GM21515 (cell line): Measurements from ENCODE around the gene CASQ2.
"Not testable (repeated sequence)": the region's sequence is repeated elsewhere in the genome, so short reads cannot be mapped to it uniquely, and the experiment has no call there.

Experiments used
- ATAC-seq: cut with Tn5 transposase; IDR thresholded peaks from one replicate; pipeline ENCODE4 v1.9.1; 2021; ENCODE audit not compliant: unreplicated experiment

CASQ2 gene

DNA sequence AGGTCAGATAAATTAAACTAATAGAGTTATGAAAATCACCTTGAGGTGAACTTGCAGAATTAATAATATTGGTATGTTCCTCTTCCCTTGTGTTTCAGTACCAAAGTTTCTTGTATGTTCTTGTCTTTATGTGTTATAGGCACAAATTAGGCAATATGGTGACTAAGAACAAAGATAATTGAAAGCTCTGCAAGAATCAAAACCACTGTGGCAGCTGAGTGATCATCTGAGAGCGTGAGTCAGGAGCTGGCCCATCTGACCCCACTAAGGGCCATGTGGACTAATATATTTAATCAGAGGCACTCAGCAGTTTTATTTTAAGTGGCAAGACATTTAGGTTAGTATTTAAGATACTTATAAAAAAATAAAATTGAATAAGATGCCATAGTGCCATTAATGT lies 12.8 kb upstream of the CASQ2 start:
- ATAC-seq, result no peak

DNA sequence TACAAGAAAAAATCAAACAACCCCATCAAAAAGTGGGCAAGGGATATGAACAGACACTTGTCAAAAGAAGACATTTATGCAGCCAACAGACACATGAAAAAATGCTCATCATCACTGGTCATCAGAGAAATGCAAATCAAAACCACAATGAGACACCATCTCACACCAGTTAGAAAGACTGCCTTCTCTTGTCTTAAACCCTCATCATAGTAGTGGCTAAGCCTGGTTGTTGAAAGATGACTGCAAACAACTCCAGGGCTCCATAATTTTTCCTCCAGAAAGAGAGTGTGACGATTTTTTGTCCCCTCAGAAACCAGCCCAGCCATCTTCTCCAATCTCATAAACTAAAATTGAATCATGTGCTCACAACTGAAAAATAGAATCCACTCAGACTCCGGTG lies 12.1 kb upstream of the CASQ2 start:
- ATAC-seq, result not testable (repeated sequence)

DNA sequence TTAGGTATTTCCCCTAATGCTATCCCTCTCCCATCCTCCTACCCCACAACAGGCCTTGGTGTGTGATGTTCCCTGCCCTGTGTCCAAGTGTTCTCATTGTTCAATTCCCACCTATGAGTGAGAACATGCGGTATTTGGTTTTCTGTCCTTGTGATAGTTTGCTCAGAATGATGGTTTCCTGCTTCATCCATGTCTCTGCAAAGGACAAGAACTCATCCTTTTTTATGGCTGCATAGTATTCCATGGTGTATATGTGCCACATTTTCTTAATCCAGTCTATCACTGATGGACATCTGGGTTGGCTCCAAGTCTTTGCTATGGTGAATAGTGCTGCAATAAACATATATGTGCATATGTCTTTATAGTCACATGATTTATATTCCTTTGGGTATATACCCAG lies 10.6 kb upstream of the CASQ2 start:
- not testable (repeated sequence) for ATAC-seq

DNA sequence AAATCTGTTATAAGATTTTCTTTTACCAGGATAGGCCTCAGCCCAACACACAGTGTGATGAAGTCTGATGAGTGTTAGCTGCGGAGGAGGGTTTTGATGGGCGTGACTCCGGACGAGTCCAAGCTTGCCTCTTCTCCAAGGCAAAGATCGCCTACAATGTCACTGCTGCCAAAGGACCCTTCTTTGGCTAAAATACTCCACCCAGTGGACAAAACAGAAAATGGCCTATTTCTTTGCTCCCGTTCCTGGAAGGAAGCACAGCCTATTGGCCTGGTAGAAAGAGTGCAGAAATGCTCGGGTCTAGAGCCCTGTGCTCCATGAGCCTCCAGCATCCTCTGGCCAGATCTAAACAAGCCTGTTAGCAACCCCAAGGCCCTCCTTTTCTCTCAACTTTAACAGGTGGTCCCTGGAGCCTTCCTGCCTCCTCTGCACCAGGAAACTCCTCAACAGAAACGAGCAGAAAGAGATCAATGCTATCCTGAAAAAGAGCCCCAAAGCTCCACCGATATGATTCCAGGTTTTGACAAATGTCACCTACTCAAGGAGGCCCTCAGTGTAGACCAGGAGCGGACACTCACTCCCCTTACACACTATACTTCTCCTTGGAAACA lies 3.4 kb upstream of the CASQ2 start:
- peak; percentile 89 for ATAC-seq

DNA sequence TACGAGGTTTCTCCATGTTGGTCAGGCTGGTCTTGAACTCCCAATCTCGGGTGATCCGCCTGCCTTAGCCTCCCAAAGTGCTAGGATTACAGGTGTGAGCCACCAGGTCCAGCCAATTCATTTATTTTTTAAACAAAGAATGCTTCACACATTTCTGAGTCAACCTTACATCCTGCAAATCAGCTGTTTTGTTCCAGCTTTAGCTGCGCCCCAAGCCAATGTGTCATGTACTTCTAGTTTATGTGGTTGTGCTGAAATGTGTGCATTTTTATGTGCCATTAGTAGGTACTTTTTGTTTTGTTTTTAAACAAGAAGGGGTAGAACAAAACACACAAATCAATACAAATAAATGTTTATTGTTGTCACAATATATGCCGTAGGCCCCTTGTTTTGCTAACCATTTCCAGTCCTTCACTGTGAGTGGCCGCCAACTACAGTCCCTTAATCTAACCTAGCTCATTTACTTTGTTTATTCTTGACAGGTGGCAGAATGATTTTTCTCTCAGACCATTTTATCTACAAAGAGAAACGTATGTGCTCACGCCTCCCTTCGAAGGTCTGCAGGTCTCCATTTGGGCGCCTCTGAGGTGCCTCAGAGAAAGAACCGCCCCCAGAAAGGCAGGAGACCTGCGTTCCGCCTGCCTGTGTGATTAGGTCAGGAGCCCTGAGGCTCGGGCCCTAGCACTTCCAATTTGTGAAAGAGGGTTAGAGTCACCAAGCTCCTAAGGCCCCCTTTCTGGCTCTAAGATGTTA lies 2.8 kb upstream of the CASQ2 start:
- ATAC-seq, result no peak

DNA sequence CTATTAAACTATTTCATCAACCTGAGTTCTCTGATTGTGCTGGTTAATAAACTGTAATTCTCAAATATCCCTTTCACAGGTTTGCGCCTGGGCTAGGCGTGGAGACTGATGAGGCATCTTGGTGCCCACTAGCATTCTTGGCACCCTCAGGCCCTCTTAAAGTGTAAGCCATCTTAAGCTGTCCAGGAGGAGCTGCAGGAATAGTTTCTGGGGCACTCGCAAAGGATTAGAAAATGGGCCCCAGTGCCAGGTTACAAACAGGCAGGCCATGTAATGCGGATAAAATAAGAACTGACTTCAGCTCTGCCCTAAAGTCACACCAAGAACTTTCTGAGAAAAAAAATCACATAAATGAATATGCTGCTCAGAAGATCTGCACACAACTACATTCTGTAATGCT lies 1.1 kb downstream of the CASQ2 start:
- ATAC-seq, result no peak

DNA sequence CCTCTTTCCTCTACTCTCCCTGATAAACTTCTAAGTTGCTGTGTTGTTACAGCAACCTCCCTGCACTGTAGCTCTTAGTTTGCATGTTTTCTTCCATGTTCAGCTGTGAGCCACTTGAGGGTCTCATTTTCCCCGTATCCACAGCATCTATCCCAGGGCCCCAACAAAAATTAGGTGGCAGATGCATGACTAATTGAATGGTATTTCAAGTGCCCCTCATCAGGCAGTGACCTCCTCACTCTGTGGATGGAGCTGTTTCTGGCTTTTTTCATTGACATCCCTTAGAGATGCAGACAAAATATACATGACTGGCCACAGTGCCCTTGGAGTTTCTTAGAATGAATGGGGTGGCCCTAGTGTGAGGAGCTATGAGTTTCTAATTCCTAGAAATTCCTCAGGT lies 3.4 kb downstream of the CASQ2 start:
- no peak for ATAC-seq

DNA sequence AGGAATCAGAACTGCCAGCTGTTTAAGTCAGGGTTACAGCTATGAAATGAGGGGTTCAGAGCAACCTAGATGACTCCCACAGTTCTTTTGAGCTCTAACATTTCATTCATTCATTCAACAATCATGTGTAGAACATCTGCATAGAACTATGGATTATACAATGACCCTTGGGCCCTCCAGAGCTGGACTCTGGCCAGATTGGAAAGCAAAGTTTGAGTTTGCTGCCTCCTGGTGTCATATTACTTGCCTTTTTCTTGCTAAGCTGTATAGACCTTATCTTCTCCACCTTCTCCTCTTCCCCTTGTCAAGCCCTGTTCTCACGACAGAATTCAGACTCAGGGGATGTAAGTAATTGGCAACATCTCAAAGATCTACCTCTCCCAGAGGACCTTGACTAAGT lies 4.0 kb downstream of the CASQ2 start:
- no peak for ATAC-seq

DNA sequence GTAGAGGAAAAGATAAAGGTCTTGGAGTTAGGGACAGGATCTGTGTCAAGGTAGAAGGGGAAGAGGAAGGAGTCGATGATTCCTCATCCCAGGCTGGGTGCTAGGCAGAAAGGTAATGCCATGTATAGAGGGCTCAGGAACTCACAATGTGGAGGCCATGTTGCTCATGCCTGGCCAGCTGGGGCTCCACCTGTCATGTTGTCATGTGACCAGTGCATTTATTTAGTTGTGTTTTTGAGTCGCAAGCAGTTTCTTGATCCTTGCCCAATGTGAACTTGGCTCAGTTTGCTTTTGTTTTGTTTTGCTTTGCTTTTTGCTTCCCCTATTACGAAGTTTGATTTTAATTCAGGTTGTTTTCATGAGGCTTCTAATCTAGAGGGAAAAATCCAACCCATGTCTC lies 5.7 kb downstream of the CASQ2 start:
- no peak for ATAC-seq

DNA sequence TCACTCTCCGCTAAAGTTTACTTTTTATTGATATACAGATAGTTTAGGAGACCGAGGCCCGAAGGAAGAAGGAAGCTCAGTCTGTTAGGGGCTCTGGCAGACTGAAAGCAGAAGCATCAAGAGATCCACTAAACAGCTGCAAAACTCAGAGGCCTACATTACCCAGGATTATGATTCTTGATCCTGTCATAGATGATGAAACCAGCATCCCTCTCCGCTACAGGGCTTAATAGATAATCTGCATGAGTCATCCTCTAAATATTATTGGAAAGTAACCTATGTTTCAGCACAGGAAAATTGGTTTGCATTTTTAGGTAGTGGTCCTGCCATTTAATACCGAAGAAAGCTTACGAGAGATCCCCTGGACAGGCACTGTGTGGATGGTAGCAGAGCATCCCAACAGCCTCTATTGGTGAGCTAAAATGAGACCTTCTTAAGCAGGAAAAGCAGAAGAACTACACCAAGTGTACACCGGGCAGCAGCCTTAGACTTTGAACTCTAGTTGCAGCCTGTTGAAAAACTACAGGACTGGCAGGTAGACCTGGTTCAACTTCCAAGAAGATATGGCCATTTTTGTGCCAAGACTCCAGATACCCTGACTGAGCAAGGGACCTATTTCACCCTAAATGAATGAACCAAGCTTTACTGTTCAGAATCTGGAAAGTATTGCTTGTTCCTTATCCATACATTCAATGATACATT lies 6.8 kb downstream of the CASQ2 start:
- ATAC-seq, result no peak

DNA sequence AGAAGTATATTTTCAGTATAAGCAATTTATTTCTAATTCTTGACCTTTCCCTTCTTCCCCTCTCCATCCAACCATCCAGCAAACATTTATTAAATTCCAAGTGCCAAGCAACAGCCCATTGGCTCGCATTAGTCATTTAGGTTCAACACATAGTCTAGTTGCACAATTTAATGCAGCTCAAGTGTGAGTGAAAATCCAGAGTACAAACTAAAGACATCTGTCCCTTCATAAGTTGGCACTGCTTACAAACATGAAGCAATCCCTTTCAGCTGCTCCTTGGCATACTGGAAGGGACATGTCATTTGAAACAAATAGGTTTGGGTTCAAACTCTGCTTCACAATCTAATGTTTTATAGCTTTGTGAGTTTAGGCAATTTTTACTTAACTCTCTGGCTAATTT lies 10.7 kb downstream of the CASQ2 start:
- ATAC-seq, result no peak

DNA sequence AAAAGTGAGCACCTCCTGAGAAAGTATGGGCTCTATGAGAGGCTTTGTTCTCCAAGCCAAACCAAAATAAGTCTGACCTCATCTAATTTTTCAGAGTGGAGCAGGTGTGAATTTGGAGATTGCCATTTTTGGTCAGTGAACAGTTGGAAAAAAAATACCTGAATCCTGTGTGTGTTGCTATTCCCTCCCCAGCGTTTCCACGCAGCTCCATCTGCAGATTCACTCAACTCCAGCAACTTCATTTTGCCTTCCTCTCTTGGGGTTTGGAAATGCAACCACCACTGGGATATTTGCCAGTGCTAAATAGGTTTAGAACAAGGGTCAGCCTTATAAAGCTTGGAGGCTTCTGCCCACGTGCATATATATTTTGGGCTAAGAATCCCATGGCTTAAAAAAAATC lies 11.2 kb downstream of the CASQ2 start:
- ATAC-seq, result no peak

DNA sequence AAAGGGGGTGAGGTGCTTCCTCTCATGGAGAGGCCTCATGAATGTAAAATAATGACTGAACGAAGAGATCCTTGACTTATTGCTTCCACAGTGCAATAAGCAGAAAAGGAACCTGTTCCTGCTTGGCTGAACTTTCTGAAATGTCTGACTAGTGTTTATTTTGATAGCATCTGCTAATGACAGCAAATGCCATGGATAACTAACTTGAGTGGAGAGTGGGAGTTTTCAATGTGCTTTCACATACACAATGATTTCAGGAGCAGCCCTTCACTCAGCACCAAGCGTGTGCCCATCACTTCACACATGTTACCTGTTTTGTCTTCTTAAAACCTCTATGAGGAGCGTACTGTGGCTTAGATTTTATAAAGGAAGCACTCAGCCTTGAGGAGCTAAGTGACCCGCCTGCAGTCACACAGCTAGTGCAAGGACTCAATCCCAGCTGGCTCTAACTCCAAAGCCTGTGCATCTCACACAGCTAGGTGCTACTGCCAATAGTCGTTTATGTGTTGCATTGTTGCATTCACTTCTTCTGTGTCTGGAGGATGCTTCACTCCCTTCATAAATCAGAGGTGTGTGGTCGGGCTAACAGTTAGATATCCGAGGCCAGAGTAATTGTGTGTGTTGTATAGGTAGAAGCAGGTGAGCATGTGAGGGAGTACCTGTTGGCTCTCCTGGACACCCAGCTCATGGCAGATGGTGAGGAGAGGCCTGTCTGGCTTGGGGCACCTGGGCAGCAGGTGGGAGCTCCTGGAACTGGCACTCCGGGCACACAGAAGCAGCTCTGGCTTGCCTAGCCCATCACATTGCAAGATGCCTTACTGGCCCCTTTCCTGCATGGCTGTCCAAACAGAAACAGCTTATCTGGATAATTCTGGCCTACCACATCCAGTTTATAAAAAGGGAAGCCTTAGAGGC lies 12.8 kb downstream of the CASQ2 start:
- ATAC-seq, result no peak

DNA sequence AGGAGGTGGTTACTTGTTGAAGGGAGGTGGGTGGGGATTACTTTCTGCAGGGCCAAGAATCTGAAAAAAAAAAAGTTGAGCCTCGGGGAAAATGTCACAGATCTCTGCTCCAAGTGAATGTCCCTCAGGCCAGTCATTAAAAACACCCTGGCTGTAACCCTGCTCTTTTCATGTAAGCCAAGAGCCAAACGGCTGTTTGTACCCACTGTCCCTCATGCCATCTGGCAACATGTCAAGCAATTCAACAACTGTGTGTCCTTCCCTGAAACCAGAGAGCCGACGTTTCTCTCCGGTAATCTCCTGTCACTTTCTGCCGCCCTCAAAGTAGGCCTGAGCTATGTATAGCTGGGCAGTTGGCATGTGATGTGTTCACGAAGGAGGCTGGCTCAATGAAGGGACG lies 14.7 kb downstream of the CASQ2 start:
- no peak for ATAC-seq

DNA sequence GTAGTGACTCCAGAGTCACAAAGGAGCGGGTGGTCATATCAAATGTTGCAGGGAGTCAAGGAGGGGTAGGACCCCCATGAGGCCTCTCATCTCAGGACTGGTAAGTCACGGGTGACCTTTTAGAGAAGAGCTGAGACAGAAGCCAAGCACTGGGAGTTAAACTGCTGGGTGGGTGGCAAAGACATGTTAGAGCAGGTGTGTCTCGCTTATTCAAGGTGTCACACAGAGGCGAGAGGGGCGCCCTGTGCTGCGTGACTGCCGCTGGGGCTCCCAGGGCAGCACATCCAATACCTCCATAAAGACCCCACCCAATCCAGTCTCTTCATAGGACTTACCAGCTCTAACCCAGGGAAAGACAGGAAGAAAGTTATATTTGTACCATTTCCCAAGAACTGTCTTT lies 15.2 kb downstream of the CASQ2 start:
- ATAC-seq, result no peak

DNA sequence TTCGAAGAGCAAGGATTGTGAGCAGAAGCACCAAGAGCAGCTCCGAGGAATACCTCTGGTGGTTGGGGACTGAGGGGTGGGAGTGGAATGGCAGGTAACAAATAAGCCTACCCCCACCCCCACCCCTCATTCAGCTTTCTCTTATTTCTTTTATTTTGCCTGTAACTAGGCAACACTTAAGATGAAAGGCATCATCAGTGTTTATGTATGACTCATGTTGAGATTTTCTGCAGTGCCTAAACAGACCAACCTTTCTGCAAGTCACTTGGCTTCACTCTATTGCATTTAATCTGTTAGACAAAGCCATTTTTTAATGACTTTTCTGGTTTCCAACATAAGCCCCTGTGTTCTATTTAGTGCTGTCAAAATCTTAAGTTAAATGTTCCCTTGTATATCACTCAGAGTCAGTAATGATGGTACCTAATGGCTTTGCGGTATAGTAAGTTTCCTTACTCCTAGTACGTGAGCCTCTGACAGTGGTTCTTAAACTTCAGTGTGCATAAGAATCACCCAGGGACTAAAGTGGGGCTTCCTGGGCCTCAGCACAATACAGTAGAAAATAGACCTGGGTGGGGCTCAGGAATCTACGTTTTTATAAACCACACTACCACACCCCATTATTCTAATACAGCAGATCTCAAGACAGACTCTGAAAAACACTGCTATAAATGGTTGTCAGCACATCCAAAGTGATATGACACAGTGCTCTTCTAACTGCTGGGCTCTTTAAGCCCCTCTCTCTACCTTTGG lies 19.9 kb downstream of the CASQ2 start:
- ATAC-seq, result no peak

DNA sequence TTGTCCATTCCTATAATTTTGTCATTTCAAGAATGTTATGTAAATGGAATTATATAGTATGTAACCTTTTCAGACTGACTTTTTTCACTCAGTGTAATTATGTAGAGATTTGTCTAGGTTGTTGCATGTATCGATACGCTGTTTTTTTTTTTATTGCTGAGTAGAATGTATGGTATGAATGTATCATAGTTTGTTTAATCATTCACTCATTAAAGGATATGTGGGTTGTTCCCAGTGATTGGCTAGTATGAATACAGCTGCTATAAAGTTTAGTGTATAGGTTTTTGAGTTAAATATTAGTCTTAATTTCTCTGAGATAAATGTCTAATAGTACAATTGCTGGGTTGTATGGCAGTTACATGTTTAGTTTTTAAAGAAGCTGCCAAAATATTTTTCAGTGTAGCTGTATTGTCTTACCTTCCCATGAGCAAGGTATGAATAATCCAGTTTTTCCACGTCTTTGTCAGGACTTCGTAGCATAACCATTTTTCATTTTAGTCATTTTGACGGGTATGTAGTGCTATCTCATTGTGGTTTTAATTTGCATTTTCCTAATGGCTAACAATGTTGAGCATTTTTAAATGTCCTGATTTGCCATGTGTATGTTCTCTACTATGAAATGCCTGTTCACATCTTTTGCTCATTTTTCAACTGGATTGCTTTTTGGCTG lies 22.4 kb downstream of the CASQ2 start:
- ATAC-seq, result no peak

DNA sequence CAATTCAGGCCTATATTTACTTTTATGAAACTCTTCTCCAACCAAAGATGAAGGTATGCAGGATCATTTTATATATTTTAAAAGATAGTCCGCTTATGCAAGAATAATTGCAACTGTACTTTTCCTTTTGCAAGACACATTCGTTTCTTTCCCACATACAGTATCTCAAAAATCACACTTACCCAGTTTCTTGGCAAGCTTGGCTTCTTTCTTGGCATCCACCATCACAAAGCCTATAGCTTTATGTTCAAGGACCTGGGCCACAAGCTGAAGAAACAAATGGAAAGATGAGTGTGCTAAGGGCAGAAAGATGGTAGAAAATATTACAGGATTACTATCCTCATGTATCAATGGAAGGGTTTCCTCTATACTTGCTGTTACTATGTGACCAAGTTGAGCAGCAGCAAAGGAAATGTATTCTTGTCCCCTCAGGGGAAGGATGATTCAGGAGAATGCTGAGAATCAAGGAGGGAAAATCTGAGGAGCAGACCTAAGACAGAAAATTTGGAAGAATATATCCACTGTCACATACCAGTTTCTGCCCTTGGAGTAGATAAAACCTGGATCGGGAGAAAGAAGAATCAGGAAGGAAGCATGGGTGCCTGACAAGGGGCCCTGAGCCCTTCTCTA lies 23.8 kb downstream of the CASQ2 start:
- no peak for ATAC-seq

DNA sequence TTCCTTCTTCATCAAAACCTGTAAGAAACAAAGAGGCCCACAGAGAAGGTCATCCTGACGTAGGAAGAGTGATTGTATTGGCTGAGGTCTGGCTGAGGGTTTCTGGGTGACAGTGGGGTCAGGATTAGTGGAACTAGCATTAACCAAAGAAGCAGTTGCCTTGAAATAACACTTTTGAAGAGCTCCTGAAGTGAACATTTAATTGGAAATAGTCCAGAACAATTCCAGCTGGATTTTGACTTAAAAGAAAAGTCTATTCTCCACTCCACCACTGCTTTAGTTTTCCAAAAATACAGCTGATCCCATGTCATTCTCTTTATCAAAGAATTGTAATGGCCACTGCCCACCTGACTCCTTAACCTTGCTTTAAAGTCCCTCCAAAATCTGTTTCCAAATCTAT lies 27.7 kb downstream of the CASQ2 start:
- ATAC-seq, result no peak

DNA sequence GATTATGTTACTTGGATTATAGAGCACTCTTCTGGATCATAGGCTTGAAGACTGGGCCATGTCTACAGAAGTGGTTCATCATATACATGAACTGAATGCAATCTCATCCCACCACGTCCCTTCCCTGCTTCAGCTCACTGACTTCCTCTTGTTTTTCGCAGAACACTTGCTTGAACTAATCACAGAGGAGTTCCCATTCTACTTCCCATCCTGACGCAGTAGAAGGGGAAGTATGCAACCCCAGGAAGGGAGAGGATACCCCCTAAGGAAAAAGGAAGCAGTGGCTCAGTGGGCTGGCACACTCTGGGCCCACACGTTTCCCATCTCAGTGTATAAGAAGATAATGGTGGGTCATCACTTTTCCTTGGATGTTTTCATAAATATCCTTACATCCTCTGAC lies 36.2 kb downstream of the CASQ2 start:
- ATAC-seq, result no peak
